IPS-15b (cell line): ENCODE results near the gene SP7.
A peak's percentile ranks its signal among the peaks of the same experiment; 100 is the strongest.
"Not testable (repeated sequence)": the region's sequence is repeated elsewhere in the genome, so short reads cannot be mapped to it uniquely, and the experiment has no call there.

Experiments
- H3K27me3 ChIP-seq: one replicate; pipeline ENCODE4 v1.6.1; 2013; ENCODE audit warnings: low read length; ENCODE audit not compliant: control insufficient read depth, insufficient read depth
- H3K36me3 ChIP-seq: one replicate; pipeline ENCODE4 v1.6.1; 2013; ENCODE audit warnings: low read length; ENCODE audit not compliant: control insufficient read depth, insufficient read depth
- H3K4me1 ChIP-seq: one replicate; pipeline ENCODE4 v1.6.1; 2013; ENCODE audit warnings: mild to moderate bottlenecking, low read length; ENCODE audit not compliant: control insufficient read depth, insufficient read depth
- H3K4me3 ChIP-seq: one replicate; pipeline ENCODE4 v1.5.1; 2013; ENCODE audit warnings: low read depth, low read length
- H3K9ac ChIP-seq: one replicate; pipeline ENCODE4 v1.6.1; 2013; ENCODE audit warnings: low read depth, mild to moderate bottlenecking, low read length
- H3K9me3 ChIP-seq: one replicate; pipeline ENCODE4 v1.6.1; 2013; ENCODE audit warnings: mild to moderate bottlenecking, low read length; ENCODE audit not compliant: control insufficient read depth, insufficient read depth

The SP7 gene

DNA sequence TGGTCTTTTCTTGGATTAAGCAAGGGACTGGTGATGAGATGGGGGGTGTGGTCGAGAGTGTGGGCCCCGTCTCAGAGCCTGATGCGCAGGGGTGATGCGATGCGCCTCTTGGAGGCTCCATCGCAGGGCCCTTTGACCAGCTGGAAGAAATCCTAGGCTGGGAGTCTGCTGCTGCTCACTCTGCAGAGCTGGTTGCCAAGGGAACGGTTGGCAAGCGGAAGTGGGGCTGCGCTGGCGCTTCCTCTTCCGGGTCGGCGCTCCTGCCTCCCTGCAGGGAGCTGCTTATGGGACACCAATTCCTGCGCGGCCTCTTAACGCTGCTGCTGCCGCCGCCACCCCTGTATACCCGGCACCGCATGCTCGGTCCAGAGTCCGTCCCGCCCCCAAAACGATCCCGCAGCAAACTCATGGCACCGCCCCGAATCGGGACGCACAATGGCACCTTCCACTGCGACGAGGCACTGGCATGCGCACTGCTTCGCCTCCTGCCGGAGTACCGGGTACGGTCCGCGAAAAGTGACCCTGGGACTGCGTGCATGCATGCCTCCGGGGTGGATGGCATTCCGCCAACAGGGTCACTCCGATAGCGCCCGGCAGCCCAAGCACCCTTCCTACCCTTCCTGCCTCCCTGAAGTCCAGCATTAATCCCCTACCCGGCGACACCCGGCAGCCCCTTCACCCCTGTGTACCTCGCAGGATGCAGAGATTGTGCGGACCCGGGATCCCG, 36.5 kb downstream of the SP7 start, which contains the start of gene MYG1:
MYG1 (plus strand) TSS at position 242 of the 727 bp plus-strand sequence; CDS start at position 285, 43 bp downstream.
- H3K27me3 ChIP-seq: no peaks in the 10 kb centered on the region
- H3K4me1 ChIP-seq: no peaks in the 10 kb centered on the region
- peak within 1 kb of the TSS; percentile 96 for H3K4me3 ChIP-seq
- H3K9me3 ChIP-seq: no peaks in the 10 kb centered on the region
- peaks cover 18% of the 10 kb centered on the region for H3K36me3 ChIP-seq
- peak within 1 kb of the TSS; percentile 93 for H3K9ac ChIP-seq

DNA sequence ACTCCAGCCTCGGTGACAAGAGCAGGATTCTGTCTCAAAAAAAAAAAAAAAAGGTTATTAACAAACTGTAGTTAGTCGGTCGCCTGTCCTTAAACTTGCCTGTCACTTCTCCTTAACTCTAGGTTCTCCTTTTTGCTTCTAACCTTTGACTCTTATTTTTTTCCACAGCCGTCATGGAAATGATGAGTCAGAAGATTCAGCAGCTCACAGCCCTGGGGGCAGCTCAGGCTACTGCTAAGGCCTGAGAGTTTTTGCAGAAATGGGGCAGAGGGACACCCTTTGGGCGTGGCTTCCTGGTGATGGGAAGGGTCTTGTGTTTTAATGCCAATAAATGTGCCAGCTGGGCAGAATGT, 37.1 kb downstream of the SP7 start:
- Histone ChIP-seq H3K4me1 (no peaks in the 10 kb centered on the region), H3K4me3 (peak overlapping the region; percentile 96), H3K27me3 (no peaks in the 10 kb centered on the region), H3K9ac (no peak overlapping the region), H3K36me3 (peaks cover 18% of the 10 kb centered on the region), H3K9me3 (no peaks in the 10 kb centered on the region)

DNA sequence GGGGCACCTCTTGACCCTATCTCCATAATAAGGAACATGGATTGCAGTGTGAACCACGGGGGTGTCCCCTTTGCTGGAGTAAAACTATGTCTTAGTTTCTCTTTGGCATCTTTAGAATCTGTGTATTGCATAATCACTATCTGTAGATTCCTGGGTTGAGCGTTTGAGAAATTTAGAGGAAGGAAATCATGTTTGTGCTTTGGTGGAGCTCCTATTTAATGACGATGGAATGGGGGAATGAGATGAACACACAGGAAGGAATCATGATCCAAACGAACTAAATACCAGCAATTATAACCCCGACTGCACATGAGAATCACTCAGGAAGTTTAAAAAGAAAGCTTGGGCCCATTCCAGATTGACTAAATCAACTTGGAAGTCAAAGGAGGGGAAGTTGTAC, 38.0 kb downstream of the SP7 start:
- H3K36me3 ChIP-seq: peaks cover 17% of the 10 kb centered on the region
- H3K4me1 ChIP-seq: no peaks in the 10 kb centered on the region
- H3K9ac ChIP-seq: no peak overlapping the region
- H3K4me3 ChIP-seq: no peak overlapping the region
- no peaks in the 10 kb centered on the region for H3K9me3 ChIP-seq
- no peaks in the 10 kb centered on the region for H3K27me3 ChIP-seq

DNA sequence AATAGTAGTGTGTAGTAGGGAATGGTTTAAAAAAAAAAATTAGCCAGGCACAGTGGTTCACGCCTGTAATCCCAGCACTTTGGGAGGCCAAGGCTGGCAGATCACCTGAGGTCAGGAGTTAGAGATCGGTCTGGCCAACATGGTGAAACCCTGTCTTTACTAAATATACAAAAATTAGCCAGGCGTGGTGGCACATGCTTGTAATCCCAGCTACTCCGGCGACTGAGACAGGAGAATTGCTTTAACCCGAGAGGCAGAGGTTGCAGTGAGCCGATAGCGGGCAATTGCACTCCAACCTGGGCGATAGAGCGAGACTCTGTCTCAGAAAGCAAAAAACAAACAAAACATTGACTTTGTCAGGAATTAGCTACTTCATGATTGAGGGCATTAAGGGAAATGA, 39.0 kb downstream of the SP7 start:
- not testable (repeated sequence) for H3K9me3 ChIP-seq, H3K4me3 ChIP-seq, H3K27me3 ChIP-seq, H3K9ac ChIP-seq, H3K4me1 ChIP-seq
- peaks cover 25% of the 10 kb centered on the region for H3K36me3 ChIP-seq

DNA sequence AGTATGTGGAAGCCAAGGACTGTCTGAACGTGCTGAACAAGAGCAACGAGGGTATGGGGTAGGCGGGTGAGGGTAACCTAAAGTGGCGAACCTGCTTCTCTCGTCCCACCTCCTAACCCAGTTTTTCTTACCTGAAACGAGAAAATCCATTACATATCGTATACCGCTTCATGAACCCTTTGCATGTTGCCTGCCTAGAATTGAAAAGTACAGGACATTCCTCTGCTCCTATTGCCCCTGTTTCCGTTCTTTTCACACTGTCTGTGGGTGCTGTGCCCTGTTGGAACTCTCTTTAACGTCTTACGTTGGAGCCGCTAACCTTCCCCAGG, 40.3 kb downstream of the SP7 start:
- H3K9me3 ChIP-seq: no peaks in the 10 kb centered on the region
- H3K4me3 ChIP-seq: peak overlapping the region; percentile 84
- no peaks in the 10 kb centered on the region for H3K4me1 ChIP-seq
- peak overlapping the region; percentile 88 for H3K9ac ChIP-seq
- no peaks in the 10 kb centered on the region for H3K27me3 ChIP-seq
- H3K36me3 ChIP-seq: peaks cover 29% of the 10 kb centered on the region

DNA sequence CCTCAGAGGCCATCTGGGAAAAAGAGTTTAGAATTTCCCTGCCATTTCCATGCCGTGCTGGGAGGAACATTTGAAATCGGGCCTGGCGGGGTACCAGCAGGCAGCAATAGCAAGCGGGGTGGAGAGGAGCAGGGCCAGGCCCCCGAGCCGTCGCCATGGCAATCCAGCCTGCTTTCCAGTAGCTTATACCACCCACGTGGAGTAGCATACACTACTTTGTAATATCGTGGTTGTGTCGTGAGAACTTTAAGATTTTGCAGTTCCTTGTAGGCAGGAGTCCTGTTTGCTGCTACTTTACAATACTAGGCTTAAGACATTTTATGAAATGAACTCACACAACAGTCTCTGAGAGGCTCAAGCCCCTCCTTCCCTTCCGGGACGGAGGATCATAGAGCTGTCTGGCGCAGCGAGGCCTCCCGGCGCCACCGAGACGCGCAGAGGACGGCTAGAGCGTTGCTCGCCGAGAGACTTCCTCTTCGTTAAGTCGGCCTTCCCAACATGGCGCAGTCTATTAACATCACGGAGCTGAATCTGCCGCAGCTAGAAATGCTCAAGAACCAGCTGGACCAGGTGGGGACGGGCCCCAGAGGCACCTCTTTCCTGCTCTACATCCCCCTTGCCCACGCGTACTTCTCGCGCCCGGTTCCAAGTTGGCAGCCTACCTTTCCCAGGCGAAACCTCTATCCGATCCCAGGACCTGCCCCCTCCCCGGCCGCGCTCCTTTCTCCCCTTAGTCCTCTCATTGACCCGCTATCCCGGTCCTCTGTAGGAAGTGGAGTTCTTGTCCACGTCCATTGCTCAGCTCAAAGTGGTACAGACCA, 40.9 kb downstream of the SP7 start, which contains the start of gene PFDN5:
PFDN5 (plus strand) TSS at position 473 of the 821 bp plus-strand sequence; CDS start at position 499, 26 bp downstream.
- H3K36me3 ChIP-seq: peaks cover 33% of the 10 kb centered on the region
- no peaks in the 10 kb centered on the region for H3K4me1 ChIP-seq
- H3K9me3 ChIP-seq: no peaks in the 10 kb centered on the region
- peak within 1 kb of the TSS; percentile 88 for H3K9ac ChIP-seq
- H3K27me3 ChIP-seq: no peaks in the 10 kb centered on the region
- peak within 1 kb of the TSS; percentile 84 for H3K4me3 ChIP-seq

DNA sequence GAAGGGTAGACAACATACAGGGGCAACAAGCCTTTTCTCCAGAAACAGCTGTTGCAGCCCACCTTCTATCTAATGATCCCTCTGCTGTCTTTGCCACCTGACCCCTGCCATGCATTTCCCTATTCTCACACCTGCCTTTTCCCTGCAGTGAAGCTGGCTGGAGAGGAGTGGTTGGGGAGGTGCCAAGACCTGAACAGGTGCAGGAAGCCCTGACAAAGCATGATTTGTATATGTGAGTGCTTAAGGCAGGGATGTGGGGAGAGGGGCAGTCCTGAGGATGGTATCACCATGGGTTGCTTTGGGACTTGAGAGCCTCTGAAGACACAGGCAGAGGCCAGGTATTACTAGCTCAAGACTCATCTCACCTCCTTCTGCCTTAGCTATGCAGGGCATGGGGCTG, 43.7 kb downstream of the SP7 start:
- H3K36me3 ChIP-seq: peaks cover 48% of the 10 kb centered on the region
- H3K4me3 ChIP-seq: no peak overlapping the region
- no peaks in the 10 kb centered on the region for H3K4me1 ChIP-seq

DNA sequence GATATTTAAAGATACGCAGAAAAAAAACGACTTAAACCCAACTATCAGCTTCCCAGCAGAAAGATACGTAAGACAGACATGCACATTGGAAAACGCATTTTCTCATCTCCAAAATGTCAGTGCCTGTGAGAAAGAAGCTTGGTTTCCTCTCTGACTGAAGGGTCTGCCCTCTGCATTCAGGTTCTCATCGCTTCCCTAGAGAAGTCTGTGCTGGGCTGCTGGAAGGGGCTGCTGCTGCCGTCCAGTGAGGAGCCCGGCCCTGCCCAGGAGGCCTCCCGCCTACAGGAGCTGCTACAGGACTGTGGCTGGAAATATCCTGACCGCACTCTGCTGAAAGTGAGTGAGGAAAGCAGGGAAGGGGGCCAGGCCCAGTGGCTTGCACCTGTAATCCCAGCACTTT, 45.5 kb downstream of the SP7 start:
- no peak overlapping the region for H3K9ac ChIP-seq
- no peaks in the 10 kb centered on the region for H3K9me3 ChIP-seq
- no peak overlapping the region for H3K4me3 ChIP-seq
- peaks cover 55% of the 10 kb centered on the region for H3K36me3 ChIP-seq
- no peaks in the 10 kb centered on the region for H3K27me3 ChIP-seq
- no peaks in the 10 kb centered on the region for H3K4me1 ChIP-seq

More for the DNA sequence above, 43.7 kb downstream of the SP7 start:
- H3K9ac ChIP-seq: no peak overlapping the region
- H3K9me3 ChIP-seq: no peaks in the 10 kb centered on the region
- H3K27me3 ChIP-seq: no peaks in the 10 kb centered on the region

DNA sequence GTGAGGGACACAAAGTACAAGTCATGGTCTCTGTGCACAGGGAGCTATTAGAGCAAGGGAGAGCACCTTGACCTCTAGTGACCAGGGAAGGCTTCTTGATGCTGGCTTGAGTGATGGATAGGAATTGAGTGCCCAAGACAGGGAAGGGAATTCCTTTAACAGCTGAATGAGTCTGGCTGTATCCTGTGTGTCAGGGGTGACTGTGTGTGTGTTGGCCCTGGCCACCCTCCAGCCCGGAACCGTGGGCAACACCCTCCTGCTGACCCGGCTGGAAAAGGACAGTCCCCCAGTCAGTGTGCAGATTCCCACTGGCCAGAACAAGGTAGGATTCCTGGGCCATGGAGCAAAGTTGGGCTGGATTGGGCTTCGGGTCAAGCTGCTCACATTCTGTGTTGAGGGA, 46.3 kb downstream of the SP7 start:
- no peaks in the 10 kb centered on the region for H3K27me3 ChIP-seq
- no peak overlapping the region for H3K9ac ChIP-seq
- H3K9me3 ChIP-seq: no peaks in the 10 kb centered on the region
- peaks cover 59% of the 10 kb centered on the region for H3K36me3 ChIP-seq
- no peak overlapping the region for H3K4me3 ChIP-seq
- no peaks in the 10 kb centered on the region for H3K4me1 ChIP-seq

DNA sequence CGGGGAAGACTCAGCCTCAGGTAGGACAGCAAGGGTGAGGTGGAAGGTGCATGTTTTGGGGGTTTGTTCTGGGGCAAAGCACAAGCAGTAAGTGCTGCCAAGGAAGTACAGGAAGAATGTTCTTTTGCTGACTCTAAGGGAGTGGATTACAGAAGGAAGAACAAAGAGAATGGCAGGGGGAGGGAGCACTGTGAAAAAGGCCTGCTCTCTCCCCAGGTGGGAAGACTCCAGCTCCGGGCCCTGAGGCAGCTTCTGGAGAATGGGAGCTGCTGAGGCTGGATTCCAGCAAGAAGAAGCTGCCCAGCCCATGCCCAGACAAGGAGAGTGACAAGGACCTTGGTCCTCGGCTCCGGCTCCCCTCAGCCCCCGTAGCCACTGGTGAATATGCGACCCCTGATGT, 47.8 kb downstream of the SP7 start:
- Histone ChIP-seq H3K27me3 (no peaks in the 10 kb centered on the region), H3K4me3 (no peak overlapping the region), H3K36me3 (peaks cover 67% of the 10 kb centered on the region), H3K9ac (no peak overlapping the region), H3K4me1 (no peaks in the 10 kb centered on the region), H3K9me3 (no peaks in the 10 kb centered on the region)

DNA sequence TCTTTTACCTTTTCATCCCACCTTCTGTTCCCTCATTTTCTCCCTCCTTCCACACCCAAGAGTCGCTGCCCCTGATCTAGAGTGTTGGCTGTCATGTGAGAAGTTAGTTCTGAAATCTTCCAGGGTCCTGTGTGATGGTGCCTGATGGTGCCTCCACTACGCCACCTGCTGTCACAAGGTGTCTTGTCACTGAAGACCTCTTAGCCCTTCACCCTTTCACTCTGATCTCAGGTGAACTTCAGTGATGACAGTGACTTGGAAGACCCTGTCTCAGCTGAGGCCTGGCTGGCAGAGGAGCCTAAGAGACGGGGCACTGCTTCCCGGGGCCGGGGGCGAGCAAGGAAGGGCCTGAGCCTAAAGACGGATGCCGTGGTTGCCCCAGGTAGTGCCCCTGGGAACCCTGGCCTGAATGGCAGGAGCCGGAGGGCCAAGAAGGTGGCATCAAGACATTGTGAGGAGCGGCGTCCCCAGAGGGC, 48.4 kb downstream of the SP7 start:
- H3K9me3 ChIP-seq: no peaks in the 10 kb centered on the region
- H3K4me1 ChIP-seq: no peaks in the 10 kb centered on the region
- no peaks in the 10 kb centered on the region for H3K27me3 ChIP-seq
- peaks cover 68% of the 10 kb centered on the region for H3K36me3 ChIP-seq
- no peak overlapping the region for H3K4me3 ChIP-seq
- no peak overlapping the region for H3K9ac ChIP-seq

DNA sequence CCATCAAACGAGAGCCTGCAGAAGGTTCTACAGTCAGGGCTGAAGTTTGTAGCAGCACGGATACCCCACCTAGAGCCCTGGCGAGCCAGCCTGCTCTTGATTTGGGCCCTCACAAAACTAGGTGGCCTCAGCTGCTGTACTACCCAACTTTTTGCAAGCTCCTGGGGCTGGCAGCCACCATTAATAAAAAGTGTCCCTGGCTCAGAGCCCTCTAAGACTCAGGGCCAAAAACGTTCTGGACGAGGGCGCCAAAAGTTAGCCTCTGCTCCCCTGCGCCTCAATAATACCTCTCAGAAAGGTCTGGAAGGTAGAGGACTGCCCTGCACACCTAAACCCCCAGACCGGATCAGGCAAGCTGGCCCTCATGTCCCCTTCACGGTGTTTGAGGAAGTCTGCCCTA, 49.7 kb downstream of the SP7 start:
- Histone ChIP-seq H3K9me3 (no peaks in the 10 kb centered on the region), H3K36me3 (peaks cover 67% of the 10 kb centered on the region), H3K4me3 (no peak overlapping the region), H3K4me1 (no peaks in the 10 kb centered on the region), H3K27me3 (no peaks in the 10 kb centered on the region), H3K9ac (no peak overlapping the region)
